GM12801 (cell line): ENCODE data around the gene COMMD8.

Source experiments
- TF ChIP-seq, protein P1 (sequence below): IDR thresholded peaks from one replicate; pipeline ENCODE4 v1.5.1; 2011; ENCODE audit warnings: control low read depth; ENCODE audit not compliant: insufficient read length; ENCODE audit errors: extremely low read depth

The COMMD8 gene

DNA sequence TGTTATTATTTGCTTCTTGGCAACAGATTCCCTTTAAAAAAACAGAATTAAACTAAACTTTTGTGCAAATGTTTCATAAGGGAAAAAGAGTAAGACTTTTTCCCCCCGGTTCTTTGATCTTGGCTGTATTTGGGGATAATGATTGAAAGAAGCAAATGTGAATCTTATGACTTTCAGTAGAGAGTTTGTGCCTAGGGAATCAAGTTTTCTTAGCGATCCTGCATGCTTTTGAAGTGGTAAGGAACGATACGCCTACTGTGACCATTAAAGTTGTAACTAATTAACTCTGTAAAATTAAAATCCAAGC, 30.6 kb upstream of the COMMD8 start:
- TF ChIP-seq, protein P1, sequence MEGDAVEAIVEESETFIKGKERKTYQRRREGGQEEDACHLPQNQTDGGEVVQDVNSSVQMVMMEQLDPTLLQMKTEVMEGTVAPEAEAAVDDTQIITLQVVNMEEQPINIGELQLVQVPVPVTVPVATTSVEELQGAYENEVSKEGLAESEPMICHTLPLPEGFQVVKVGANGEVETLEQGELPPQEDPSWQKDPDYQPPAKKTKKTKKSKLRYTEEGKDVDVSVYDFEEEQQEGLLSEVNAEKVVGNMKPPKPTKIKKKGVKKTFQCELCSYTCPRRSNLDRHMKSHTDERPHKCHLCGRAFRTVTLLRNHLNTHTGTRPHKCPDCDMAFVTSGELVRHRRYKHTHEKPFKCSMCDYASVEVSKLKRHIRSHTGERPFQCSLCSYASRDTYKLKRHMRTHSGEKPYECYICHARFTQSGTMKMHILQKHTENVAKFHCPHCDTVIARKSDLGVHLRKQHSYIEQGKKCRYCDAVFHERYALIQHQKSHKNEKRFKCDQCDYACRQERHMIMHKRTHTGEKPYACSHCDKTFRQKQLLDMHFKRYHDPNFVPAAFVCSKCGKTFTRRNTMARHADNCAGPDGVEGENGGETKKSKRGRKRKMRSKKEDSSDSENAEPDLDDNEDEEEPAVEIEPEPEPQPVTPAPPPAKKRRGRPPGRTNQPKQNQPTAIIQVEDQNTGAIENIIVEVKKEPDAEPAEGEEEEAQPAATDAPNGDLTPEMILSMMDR = no peak

DNA sequence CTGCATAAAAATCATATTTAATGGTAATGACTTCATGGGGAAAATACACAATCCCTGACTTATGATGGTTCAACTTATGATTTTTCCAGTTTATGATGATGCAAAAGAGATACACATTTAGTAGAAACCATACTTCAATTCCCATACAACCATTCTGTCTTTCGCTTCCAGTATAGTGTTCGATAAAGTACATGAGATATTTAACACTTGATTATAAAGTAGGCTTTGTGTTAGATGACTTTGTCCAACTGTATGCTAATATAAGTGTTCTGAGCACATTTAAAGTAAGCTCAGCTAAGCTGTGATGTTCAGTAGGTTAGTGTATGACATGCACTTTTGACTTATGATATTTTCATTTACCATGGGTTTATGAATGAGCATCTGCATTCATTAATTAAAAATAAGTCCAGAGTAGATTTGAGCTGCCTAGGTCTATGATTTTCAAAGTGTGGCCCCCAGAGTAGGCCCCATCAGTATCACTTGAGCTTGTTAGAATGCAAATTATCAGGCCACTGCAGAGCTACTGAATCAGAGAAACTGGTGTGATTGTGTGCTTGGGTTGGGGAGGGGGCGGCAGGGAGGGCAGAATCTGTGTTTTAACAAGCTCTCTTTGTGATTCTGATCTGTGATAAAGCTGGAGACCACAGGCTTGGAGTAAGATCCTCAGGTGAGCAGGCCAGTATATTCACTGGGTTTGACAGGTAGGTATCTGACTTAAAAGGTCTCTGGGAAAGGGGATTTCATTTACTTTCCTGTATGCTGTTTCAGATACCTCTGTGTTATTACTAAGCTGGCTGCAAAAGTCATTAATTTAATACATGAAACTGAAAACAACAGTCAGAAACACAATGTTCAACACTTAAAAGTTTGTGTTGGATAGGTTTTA, 30.0 kb upstream of the COMMD8 start:
- TF ChIP-seq, protein P1 = no peak

DNA sequence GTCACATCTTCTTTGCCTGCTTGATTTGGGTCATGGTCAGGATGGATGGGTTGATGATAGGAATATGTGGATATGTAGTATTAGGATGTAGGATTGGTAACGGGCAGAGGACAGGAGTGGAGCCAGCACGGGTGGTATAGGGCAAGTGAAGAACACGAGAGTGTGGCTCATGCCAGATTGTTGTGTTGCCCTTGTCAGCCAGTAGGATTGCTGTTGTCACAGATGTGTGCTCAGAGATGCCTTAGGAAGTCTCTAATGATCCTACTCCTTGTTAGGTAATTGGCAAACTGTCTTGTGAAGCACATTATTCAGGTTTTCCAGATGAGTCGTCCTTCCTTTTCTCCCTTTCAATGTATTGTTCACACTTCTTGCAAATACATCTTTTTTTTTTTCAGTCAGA, 27.0 kb upstream of the COMMD8 start:
- TF ChIP-seq, protein P1 = no peak

DNA sequence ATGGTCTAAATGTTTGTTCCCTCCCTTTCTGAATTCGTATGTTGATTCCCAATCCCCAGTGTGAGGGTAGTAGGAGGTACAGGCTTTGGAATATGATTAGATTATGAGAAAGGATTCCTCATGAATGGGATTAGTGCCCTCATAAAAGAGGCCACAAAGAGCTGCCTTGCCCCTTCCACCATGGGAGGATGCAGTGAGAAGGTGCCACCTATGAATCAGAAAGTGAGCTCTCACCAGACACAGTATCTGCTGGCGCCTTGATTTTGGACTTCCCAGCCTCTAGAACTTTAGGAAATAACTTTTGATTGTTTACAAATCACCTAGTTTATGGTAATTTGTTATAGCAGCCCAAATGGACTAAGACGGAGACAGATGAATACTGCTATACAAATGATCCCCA, 25.2 kb upstream of the COMMD8 start:
- TF ChIP-seq, protein P1 = no peak

DNA sequence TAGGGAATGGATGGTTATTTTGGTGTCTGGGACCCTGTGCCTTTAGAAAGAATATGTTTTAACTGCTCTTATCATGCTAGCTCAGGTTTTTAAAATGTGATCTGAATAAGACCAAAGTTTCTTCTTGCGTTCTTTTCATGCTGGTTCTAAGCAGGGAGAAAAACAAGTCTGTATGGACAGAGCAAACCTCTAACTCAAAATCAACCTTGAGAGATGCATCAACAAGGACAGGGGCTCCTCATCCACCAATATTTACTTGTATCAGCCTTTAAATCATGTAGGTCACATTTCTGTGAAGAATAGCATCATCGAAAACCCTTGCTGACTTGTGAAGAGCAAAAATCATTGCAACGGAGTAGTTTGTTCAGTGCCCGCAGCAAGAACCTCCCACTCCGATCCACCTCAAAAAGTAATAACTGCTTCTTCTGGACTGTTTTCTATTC, 22.8 kb upstream of the COMMD8 start:
- TF ChIP-seq, protein P1 = no peak

DNA sequence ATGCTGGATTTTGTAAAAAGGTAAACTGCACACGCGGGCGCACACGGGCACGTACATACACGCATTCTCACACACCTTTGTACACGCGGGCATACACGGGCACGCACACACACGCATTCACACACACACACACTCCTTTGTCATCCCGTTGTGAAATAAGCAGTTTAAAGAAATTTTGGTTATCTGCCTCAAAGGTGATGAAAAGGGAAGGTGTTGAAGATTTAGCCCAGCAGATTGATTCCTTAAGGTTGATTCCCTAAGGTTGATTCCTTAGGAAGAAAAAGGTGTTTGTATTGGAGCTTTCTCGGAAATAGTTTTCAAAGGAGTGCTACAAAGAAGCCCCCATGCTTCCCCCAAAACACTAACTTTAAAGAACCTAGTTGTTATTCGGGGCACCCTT, 22.3 kb upstream of the COMMD8 start:
- TF ChIP-seq, protein P1 = no peak

DNA sequence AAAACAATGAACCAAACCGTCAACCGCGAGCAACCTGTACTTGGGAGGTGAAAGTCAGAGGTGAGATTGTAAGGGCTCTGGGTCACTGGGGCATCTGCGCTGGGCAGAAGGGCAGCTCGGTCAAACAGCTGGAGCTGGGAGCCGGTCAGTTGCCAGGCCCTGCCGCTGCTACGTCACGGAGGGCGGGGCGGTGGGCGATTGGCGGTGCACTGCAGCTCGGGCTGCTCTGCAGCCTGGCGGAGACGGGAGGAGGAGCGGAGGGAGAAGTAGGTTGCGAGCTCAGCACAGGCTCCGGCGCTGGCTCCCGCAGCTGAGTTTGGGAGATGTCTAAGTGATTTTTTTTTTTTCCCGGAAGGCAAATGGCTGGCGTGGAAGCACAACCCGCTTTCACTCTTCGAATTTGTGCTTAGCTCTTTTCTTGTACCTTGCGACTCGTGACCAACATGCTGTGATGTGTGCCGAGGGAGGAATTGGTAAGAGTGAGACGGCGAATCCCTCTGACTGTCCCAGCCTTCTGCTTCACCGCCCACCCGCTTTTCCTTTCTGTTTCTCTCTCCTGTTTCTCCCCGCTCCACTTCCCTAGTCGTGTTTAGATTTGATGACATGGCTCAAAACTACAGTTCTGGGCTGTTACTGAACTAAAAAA, 21.7 kb upstream of the COMMD8 start, which contains the start of gene ATP10D:
Gene ATP10D (plus strand): TSS at position 229 of the 646 bp plus-strand sequence. CDS start 27,266 bp downstream, outside the sequence.
- TF ChIP-seq, protein P1 = no peak
